ENCODE data around the gene MYRF.

MYRF gene

DNA sequence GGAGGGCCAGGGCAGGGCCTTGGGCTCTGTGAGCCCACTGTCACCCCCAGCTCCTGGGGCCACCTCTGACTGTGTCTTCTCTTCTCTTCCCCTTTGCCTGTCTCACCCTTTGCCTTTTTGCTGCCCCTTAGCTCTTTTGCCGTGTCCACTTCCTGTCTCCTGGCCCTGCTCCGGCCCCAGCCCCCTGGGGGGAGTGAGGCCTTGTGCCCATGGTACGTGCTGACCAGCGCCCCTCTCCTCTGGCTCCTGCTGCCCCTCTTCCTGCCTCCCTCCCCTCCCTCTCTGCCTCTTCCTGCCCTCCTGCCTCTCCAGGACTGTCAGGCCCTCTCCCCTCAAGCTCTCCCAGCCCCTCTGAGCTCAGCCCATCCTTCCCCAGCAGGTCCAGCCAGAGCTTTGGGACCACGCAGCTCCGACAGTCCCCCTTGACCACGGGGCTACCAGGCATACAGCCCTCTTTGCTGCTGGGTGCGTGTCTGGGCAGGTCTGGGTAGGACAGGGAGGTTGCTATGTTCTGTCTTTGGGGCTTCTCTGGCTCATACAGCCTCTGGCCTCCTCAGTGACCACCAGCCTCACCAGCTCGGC lies 28.2 kb downstream of the MYRF start:
- Histone ChIP-seq H3K9me3 (no peaks in the 10 kb centered on the region), H3K27me3 (no peaks in the 10 kb centered on the region), H3K4me1 (peaks cover 0 to 11% (median 8%) of the 10 kb centered on the region in 4 donors), H3K27ac (no peak overlapping the region), H3K36me3 (peaks cover 0 to 25% (median 16%) of the 10 kb centered on the region in 3 donors), H3K4me3 (no peak overlapping the region)
- TF ChIP-seq, protein P1, sequence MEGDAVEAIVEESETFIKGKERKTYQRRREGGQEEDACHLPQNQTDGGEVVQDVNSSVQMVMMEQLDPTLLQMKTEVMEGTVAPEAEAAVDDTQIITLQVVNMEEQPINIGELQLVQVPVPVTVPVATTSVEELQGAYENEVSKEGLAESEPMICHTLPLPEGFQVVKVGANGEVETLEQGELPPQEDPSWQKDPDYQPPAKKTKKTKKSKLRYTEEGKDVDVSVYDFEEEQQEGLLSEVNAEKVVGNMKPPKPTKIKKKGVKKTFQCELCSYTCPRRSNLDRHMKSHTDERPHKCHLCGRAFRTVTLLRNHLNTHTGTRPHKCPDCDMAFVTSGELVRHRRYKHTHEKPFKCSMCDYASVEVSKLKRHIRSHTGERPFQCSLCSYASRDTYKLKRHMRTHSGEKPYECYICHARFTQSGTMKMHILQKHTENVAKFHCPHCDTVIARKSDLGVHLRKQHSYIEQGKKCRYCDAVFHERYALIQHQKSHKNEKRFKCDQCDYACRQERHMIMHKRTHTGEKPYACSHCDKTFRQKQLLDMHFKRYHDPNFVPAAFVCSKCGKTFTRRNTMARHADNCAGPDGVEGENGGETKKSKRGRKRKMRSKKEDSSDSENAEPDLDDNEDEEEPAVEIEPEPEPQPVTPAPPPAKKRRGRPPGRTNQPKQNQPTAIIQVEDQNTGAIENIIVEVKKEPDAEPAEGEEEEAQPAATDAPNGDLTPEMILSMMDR (IDR thresholded peaks at IDR 0.05): no peak
- no peak for DNase-seq
- intact Hi-C loops (cut with DNase I; ENCODE audit: low total_unique reads): no loop called here

DNA sequence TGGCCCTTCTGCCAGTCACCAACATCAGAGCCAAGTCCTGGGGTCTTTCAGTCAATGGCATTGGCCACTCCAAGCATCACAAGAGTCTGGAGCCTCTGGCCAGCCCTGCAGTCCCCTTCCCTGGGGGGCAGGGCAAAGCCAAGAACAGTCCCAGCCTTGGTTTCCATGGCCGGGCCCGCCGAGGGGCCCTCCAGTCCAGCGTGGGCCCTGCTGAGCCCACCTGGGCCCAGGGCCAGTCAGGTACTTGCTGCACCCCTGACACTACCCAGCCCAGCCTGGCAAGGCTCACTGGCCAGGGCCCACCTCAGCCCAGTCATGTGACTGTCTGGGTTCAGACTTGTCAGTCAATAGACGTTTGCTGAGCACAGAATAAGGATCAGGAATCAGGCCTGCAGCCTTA lies 29.1 kb downstream of the MYRF start:
- H3K36me3 ChIP-seq: peaks cover 0 to 34% (median 25%) of the 10 kb centered on the region in 3 donors

DNA sequence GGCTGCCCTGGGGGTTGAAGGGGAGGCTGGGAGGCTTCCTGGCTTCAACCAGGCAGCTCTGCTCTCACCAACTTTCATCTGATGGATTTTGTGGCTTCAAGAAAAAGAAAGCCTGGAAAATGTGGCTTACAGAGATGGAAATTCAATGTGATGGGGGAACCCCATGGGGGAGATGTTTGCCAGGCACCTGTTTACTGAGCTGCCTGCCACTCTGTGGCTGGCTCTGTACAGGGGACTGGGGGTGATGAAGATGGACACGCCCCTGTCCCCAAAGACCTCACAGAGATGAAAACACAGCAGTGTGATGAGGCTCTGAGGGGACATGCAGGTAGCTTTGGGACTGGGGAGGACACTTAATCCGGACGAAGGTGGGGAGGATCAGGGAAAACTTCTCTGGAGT lies 29.9 kb downstream of the MYRF start:
- no peaks in the 10 kb centered on the region for H3K27me3 ChIP-seq
- no peaks in the 10 kb centered on the region for H3K9me3 ChIP-seq
- intact Hi-C loops (cut with DNase I; ENCODE audit: low total_unique reads): no loop called here
- H3K36me3 ChIP-seq: peaks cover 2 to 41% (median 32%) of the 10 kb centered on the region in 3 donors
- no peak overlapping the region for H3K27ac ChIP-seq
- H3K4me1 ChIP-seq: peaks cover 0 to 7% (median 4%) of the 10 kb centered on the region in 4 donors
- H3K4me3 ChIP-seq: no peak overlapping the region
- no peak for DNase-seq
- TF ChIP-seq, protein P1 (IDR thresholded peaks at IDR 0.05): no peak

More for the DNA sequence above, 29.1 kb downstream of the MYRF start:
- TF ChIP-seq, protein P1 (IDR thresholded peaks at IDR 0.05): no peak
- H3K4me3 ChIP-seq: no peak overlapping the region
- H3K27ac ChIP-seq: no peak overlapping the region
- no peaks in the 10 kb centered on the region for H3K9me3 ChIP-seq
- H3K27me3 ChIP-seq: no peaks in the 10 kb centered on the region
- DNase-seq: no peak
- H3K4me1 ChIP-seq: peaks cover 0 to 11% (median 8%) of the 10 kb centered on the region in 4 donors
- intact Hi-C loops (cut with DNase I; ENCODE audit: low total_unique reads): no loop called here

DNA sequence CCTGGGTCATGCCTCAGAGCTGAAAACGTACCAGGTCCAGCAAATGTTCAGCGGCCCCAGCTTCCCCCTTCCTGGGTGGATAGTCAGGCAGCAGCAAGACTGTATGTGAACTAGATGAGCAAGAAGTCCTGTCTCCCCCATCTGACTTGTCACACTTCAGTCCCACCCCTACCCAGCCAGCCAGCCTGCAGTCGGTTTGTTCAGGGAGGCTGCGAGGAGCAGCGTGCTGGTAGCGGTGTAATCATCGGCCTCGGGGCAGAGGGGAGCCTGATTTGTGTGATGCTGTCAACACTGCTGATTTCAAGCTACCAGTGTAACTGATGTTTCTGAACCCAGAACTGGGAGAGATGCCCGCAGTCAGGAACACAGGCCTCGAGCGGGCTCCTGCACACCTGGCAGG lies 30.4 kb downstream of the MYRF start:
- peaks cover 7 to 46% (median 37%) of the 10 kb centered on the region in 3 donors for H3K36me3 ChIP-seq
- no peak overlapping the region for H3K4me3 ChIP-seq
- no peak overlapping the region for H3K27ac ChIP-seq
- H3K9me3 ChIP-seq: no peaks in the 10 kb centered on the region
- peaks cover 0 to 2% (median under 1%) of the 10 kb centered on the region in 4 donors for H3K4me1 ChIP-seq
- DNase-seq: no peak
- TF ChIP-seq, protein P1 (IDR thresholded peaks at IDR 0.05): no peak
- H3K27me3 ChIP-seq: no peaks in the 10 kb centered on the region
- intact Hi-C loops (cut with DNase I; ENCODE audit: low total_unique reads): no loop called here

DNA sequence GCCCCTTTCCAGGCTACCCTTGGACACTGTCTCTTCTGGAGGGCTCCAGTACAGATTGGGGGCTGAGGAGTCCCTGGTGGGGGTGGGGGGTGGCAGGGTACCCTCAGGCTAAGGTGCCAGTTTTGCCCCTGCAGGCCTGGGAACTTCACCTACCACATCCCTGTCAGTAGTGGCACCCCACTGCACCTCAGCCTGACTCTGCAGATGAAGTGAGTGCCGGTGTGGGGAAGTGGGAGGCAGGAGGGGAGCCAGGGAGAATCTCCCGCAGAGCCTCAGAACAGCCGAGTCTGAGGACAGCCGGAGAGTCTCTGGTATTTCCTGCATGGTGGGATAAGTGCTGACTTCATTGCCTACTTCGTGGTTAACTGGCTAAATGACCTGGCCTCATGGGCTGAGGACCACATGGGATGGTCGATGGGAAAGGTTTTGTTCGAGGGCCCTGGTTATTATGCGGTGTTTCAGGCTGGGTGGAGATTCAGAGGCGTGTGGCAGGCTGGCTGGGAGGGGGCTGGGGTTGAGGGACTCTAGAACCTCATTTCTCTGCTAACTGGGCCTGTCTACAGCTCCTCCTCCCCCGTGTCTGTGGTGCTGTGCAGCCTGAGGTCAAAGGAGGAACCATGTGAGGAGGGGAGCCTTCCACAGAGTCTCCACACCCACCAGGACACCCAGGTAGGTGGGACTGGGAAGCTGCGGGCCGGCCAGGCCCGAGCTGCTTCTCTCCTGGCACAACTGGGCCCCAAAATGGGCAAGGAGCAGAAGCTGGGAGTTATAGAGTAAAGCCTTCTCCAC lies 31.5 kb downstream of the MYRF start:
- H3K4me3 ChIP-seq: no peak overlapping the region
- no peak for DNase-seq
- peaks cover 18 to 57% (median 48%) of the 10 kb centered on the region in 3 donors for H3K36me3 ChIP-seq
- no peaks in the 10 kb centered on the region for H3K9me3 ChIP-seq
- TF ChIP-seq, protein P1 (IDR thresholded peaks at IDR 0.05): no peak
- H3K27ac ChIP-seq: no peak overlapping the region
- H3K4me1 ChIP-seq: no peaks in the 10 kb centered on the region
- intact Hi-C loops (cut with DNase I; ENCODE audit: low total_unique reads): no loop called here
- no peaks in the 10 kb centered on the region for H3K27me3 ChIP-seq

Measured in tibial artery (tissue), 4 donors.